ENCODE results near the gene MYL3.

DNA sequence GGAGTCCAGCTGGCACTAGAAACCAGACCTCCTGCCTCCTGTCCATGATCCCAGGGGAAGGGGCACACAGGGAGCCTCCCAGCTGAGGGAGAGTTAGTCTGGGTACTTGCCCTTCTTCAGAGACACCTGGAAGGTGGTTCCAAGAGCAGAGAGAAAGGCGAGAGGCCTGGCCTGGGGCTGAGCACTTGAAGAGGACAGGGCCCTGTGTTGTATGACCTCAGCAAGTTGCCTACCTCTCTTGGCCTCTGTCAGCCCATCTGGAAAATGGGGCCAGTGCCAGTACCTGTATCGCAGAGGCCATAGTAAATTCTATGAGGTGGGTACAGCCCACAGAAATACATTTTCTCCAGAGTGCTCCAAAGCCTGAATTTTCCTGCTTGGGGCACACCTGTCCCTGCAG, 33.8 kb upstream of the MYL3 start:
- TF ChIP-seq CTCF (IDR thresholded peaks at IDR 0.05; ENCODE audit: low read depth, low read length, poor library complexity, severe bottlenecking) (no peak), EZH2phosphoT487 (IDR thresholded peaks at IDR 0.05; ENCODE audit: borderline replicate concordance, low read length) (no peak)

All from DOHH2 (cell line).